ENCODE results near the gene PAQR5.

GRCh38 chr15:69338535-69339213, 40.0 kb downstream of the PAQR5 start:
- TF ChIP-seq POLR2A (IDR thresholded peaks at IDR 0.05) (no peak), CTCF (IDR thresholded peaks at IDR 0.05) (no peak)
